HepG2 (cell line): ENCODE data around the gene ANO4. TPM values are rescaled to one million over a fixed set of nuclear protein-coding genes. Genes with fewer than 3 reads are reported as not detected.

Experiments
- ATAC-seq: fragments of 200-7000 bp; cut with Tn5 transposase; 3 replicates; pipeline ENCODE4 v1.9.1; 2020; ENCODE audit warnings: mild to moderate bottlenecking, moderate library complexity
- BruUV-seq: library from RNA; stranded (reverse); fragments of 400-500 nt; replicated peaks from 2 replicates; lab custom pipeline; 2021; lab: Mats Ljungman, UMichigan
- CTCF ChIA-PET: fragments of 300-600 bp; formaldehyde crosslinking; extraction: SDS; loops from one replicate; lab custom pipeline; 2021; ENCODE audit warnings: low total read pairs, inconsistent platforms, low intra/inter-chr PET ratio; lab: Yijun Ruan, JAX
- POLR2A ChIA-PET: fragments of 350-600 bp; sonication (Branson Sonifier 250); formaldehyde crosslinking; loops from one replicate; lab custom pipeline; 2020; ENCODE audit warnings: antibody characterized with exemption, inconsistent platforms; lab: Yijun Ruan, JAX
- DNase-seq: peaks from one replicate; pipeline ENCODE4 v3.0.0-alpha.2; 2015; ENCODE audit warnings: low spot score
- FAIRE-seq: peaks from 3 replicates; lab custom pipeline; 2011; peaks lifted over from hg19 to GRCh38; lab: Jason Lieb, UNC
- H2AFZ ChIP-seq: one replicate; pipeline ENCODE4 v1.6.1; 2011; ENCODE audit warnings: low read length, inconsistent platforms
- H3K27ac ChIP-seq: fragments of 300-600 bp; 3 replicates; pipeline ENCODE4 v1.8.0; 2011; ENCODE audit warnings: mixed run types, mild to moderate bottlenecking, mixed read lengths, low read length, inconsistent platforms; ENCODE audit not compliant: insufficient read depth; ENCODE audit errors: extremely low read length
- H3K27me3 ChIP-seq, 2 experiments: fragments of 200-600 bp in 1 of 2; 2 replicates in 1 of 2; 3 replicates in 1 of 2; pipeline versions ENCODE4 v1.6.0 to v1.8.0; 2011; ENCODE audit warnings: low read length in 2 of 2, mild to moderate bottlenecking in 2 of 2, moderate library complexity in 2 of 2, inconsistent platforms in 1 of 2; ENCODE audit not compliant: insufficient read depth in 2 of 2, control insufficient read depth in 1 of 2
- H3K36me3 ChIP-seq, 2 experiments: fragments of 200-600 bp in 1 of 2; replicated peaks in 1 of 2; 2 replicates in 1 of 2; 3 replicates in 1 of 2; pipeline versions ENCODE4 v1.5.1 to v1.8.0; 2011; ENCODE audit warnings: low read length in 2 of 2, inconsistent platforms in 1 of 2; ENCODE audit not compliant: insufficient read depth in 2 of 2, control insufficient read depth in 1 of 2
- H3K4me1 ChIP-seq: 2 replicates; pipeline ENCODE4 v1.5.1; 2012; ENCODE audit warnings: low read length, inconsistent platforms; ENCODE audit not compliant: insufficient read depth
- H3K4me2 ChIP-seq: 2 replicates; pipeline ENCODE4 v1.6.0; 2011; ENCODE audit warnings: low read depth, low read length, inconsistent platforms
- H3K4me3 ChIP-seq, 3 experiments: fragments of 200-600 bp in 1 of 3; sonication (generic), shearing (Covaris generic) in 1 of 3; replicated peaks in 1 of 3; 2 replicates each; pipeline ENCODE4 v1.5.1; 2011 to 2016; ENCODE audit warnings: low read length in 3 of 3, inconsistent platforms in 2 of 3, low read depth in 2 of 3, mild to moderate bottlenecking in 2 of 3, control low read depth in 1 of 3, mixed read lengths in 1 of 3; ENCODE audit not compliant: insufficient read depth in 1 of 3
- H3K79me2 ChIP-seq: one replicate; pipeline ENCODE4 v1.6.1; 2011; ENCODE audit warnings: low read length, inconsistent platforms; ENCODE audit not compliant: insufficient read depth
- H3K9ac ChIP-seq: 2 replicates; pipeline ENCODE4 v1.6.0; 2011; ENCODE audit warnings: mild to moderate bottlenecking, low read depth, low read length, inconsistent platforms; ENCODE audit not compliant: insufficient read depth
- H3K9me3 ChIP-seq: 2 replicates; pipeline ENCODE4 v1.5.1; 2012; ENCODE audit warnings: mild to moderate bottlenecking, low read length
- H4K20me1 ChIP-seq: 2 replicates; pipeline ENCODE4 v1.6.0; 2011; ENCODE audit warnings: inconsistent platforms, mild to moderate bottlenecking, low read length, moderate library complexity; ENCODE audit not compliant: insufficient read depth
- BCL3 ChIP-seq: sonication (generic); formaldehyde crosslinking; IDR thresholded peaks from 2 replicates; pipeline ENCODE4 v1.5.1; 2020; ENCODE audit warnings: mild to moderate bottlenecking, missing genetic modification reagents, moderate library complexity
- SAP130 ChIP-seq: IDR thresholded peaks from 2 replicates; pipeline ENCODE4 v1.6.1; 2016; ENCODE audit warnings: low read depth
- SKI ChIP-seq: fragments of 450-650 bp; IDR thresholded peaks from one replicate; pipeline ENCODE4 v1.6.1; 2018; ENCODE audit warnings: mild to moderate bottlenecking; ENCODE audit not compliant: partially characterized antibody
- SP1 ChIP-seq, 2 experiments: fragments of 450-650 bp in 1 of 2; sonication (generic) in 1 of 2; formaldehyde crosslinking in 1 of 2; IDR thresholded peaks; 2 replicates each; pipeline versions ENCODE4 v1.4.0 to v1.6.1; 2016 to 2020; ENCODE audit warnings: missing genetic modification reagents in 1 of 2
- SYNCRIP ChIP-seq: fragments of 200-400 bp; formaldehyde crosslinking; IDR thresholded peaks from 2 replicates; pipeline ENCODE4 v1.6.1; 2018; ENCODE audit warnings: mild to moderate bottlenecking, low read depth, low read length; ENCODE audit not compliant: insufficient read depth
- ZBTB44 ChIP-seq: sonication (generic); formaldehyde crosslinking; IDR thresholded peaks from 2 replicates; pipeline ENCODE4 v1.4.0; 2020; ENCODE audit warnings: missing genetic modification reagents
- ZFP91 ChIP-seq: sonication (generic); formaldehyde crosslinking; IDR thresholded peaks from 2 replicates; pipeline ENCODE4 v1.9.0; 2022; ENCODE audit warnings: missing genetic modification reagents, mild to moderate bottlenecking, borderline replicate concordance
- ZNF10 ChIP-seq: sonication (generic); formaldehyde crosslinking; IDR thresholded peaks from 2 replicates; pipeline ENCODE4 v1.4.0; 2020; ENCODE audit warnings: mild to moderate bottlenecking, low read depth, missing genetic modification reagents, borderline replicate concordance
- ZNF101 ChIP-seq: sonication (generic); formaldehyde crosslinking; IDR thresholded peaks from 2 replicates; pipeline ENCODE4 v1.4.0; 2020; ENCODE audit warnings: mild to moderate bottlenecking, low read depth, missing genetic modification reagents, borderline replicate concordance
- ZNF512 ChIP-seq: sonication (generic); formaldehyde crosslinking; IDR thresholded peaks from 2 replicates; pipeline ENCODE4 v1.4.0; 2020; ENCODE audit warnings: mild to moderate bottlenecking, missing genetic modification reagents
- ZNF83 ChIP-seq: sonication (generic); formaldehyde crosslinking; IDR thresholded peaks from 2 replicates; pipeline ENCODE4 v1.4.0; 2020; ENCODE audit warnings: missing genetic modification reagents, mild to moderate bottlenecking, borderline replicate concordance
- ZSCAN30 ChIP-seq: sonication (generic); formaldehyde crosslinking; IDR thresholded peaks from 2 replicates; pipeline ENCODE4 v1.5.0; 2020; ENCODE audit warnings: mild to moderate bottlenecking, missing genetic modification reagents
- WGBS: methylation state at CpG from one replicate; pipeline ENCODE4 v1.1.6; 2017; ENCODE audit warnings: low lambda C conversion rate; 5-methylcytosine and 5-hydroxymethylcytosine counted together
- in situ Hi-C: cut with HindIII; loops from 2 replicates; pipeline ENCODE4 v1.10.0; 2017; ENCODE audit warnings: low pct_unique_long_range_greater_than_20kb; ENCODE audit not compliant: extremely low pct_ligation_motif_present
- intact Hi-C: fragments of 100-400 bp; cut with micrococcal nuclease; formaldehyde crosslinking; loops from one replicate; pipeline ENCODE4 v1.10.0; 2022; ENCODE audit not compliant: unreplicated experiment
- polyA plus RNA-seq, 8 experiments: library from polyadenylated mRNA; depleted of rRNA in 3 of 8; stranded (reverse) in 7 of 8; unstranded in 1 of 8; fragments of >200 nt; fragmentation: Illumina TruSeq in 4 of 8; extraction: Trizol in 4 of 8; gene quantifications; 2 replicates each; pipeline versions ENCODE4 v1.2.1 to v1.2.3, GENCODE V29; 2011 to 2016; ENCODE audit warnings: low read depth in 4 of 8, missing spikeins in 1 of 8, mixed read lengths in 1 of 8; ENCODE audit not compliant: insufficient read depth in 1 of 8
- total RNA-seq, 5 experiments: library from RNA; depleted of rRNA; stranded (reverse); fragments of >200 nt; fragmentation: Illumina TruSeq; extraction: Trizol; gene quantifications; 2 replicates each; pipeline ENCODE4 v1.2.3, GENCODE V29; 2016; ENCODE audit warnings: low read depth in 1 of 5

The ANO4 gene
- total and polyA plus RNA-seq, 2 of the 13 experiments (the other 11 are each of a cell fraction or from before 2014, with no cell fraction given), result not detected

- no peak for FAIRE-seq
- no peak overlapping the region for H3K9ac ChIP-seq
- WGBS, result 0% methylated on average over 1 of the region's 1 CpG
- ChIA-PET CTCF (no interaction called here), POLR2A (no interaction called here)
- intact Hi-C loops (no loop called here), in situ Hi-C loops (no loop called here)
- no peaks in the 10 kb centered on the region; a peak in 1 of 5 replicates for H3K27me3 ChIP-seq
- no TSS peak for BruUV-seq
- H4K20me1 ChIP-seq, result no peaks in the 10 kb centered on the region
- H3K27ac ChIP-seq, result no peak overlapping the region
- H3K4me3 ChIP-seq, result no peak overlapping the region
- H2AFZ ChIP-seq, result no peak overlapping the region
- ATAC-seq, result no peak
- DNase-seq, result no peak
- TF ChIP-seq ZNF10 (no peak), BCL3 (CRISPR knock-in tag) (no peak)
- TF ChIP-seq, all 625 proteins: peak for 0
- Histone ChIP-seq H3K9me3 (no peaks in the 10 kb centered on the region), H3K4me2 (no peak overlapping the region), H3K79me2 (no peaks in the 10 kb centered on the region), H3K36me3 (no peaks in the 10 kb centered on the region), H3K4me1 (peaks cover 21% of the 10 kb centered on the region)
These were observed 256.1 kb downstream of the ANO4 start for GRCh38 chr12:101050631-101051030.

GRCh38 chr12:101051151-101051550 is 256.6 kb downstream of the ANO4 start:
- BruUV-seq, result no TSS peak
- DNase-seq, result no peak
- ChIA-PET POLR2A (no interaction called here), CTCF (no interaction called here)
- Histone ChIP-seq H3K27me3 (no peaks in the 10 kb centered on the region; a peak in 1 of 5 replicates), H3K9ac (no peak overlapping the region), H3K4me2 (no peak overlapping the region), H2AFZ (no peak overlapping the region), H3K4me3 (no peak overlapping the region), H4K20me1 (no peaks in the 10 kb centered on the region), H3K9me3 (no peaks in the 10 kb centered on the region), H3K79me2 (no peaks in the 10 kb centered on the region), H3K4me1 (peaks cover 21% of the 10 kb centered on the region), H3K36me3 (no peaks in the 10 kb centered on the region), H3K27ac (no peak overlapping the region)
- no peak for FAIRE-seq
- in situ Hi-C loops, result no loop called here
- no peak for ATAC-seq
- intact Hi-C loops, result no loop called here
- TF ChIP-seq ZNF512 (CRISPR knock-in tag), result no peak
- TF ChIP-seq SKI, result no peak
- no peak for TF ChIP-seq ZSCAN30 (CRISPR knock-in tag)
- no peak for TF ChIP-seq ZNF101 (CRISPR knock-in tag)
- TF ChIP-seq ZBTB44 (CRISPR knock-in tag), result no peak
- no peak for TF ChIP-seq ZFP91
- TF ChIP-seq ZNF83 (CRISPR knock-in tag), result no peak
- TF ChIP-seq SP1 (IDR thresholded peaks at IDR 0.05), result no peak
- no peak for TF ChIP-seq SP1 (CRISPR knock-in tag; IDR thresholded peaks at IDR 0.05)
- no peak for TF ChIP-seq SYNCRIP
- TF ChIP-seq SAP130 (CRISPR knock-in tag), result no peak
